Bronchial epithelial cell (primary cell): ENCODE data around the gene KRTAP4-3. TPM values are rescaled to one million over a fixed set of nuclear protein-coding genes. Genes with fewer than 3 reads are reported as not detected.

Source experiments
- DNase-seq: peaks from one replicate; pipeline ENCODE4 v3.0.0-alpha.2; 2010; ENCODE audit warnings: low read depth
- FAIRE-seq: peaks from 2 replicates; lab custom pipeline; 2011; peaks lifted over from hg19 to GRCh38; lab: Jason Lieb, UNC
- H3K27me3 ChIP-seq: 2 replicates; pipeline ENCODE4 v1.5.1; 2011; ENCODE audit warnings: low read length; ENCODE audit not compliant: control insufficient read depth, insufficient read depth
- H3K36me3 ChIP-seq: 2 replicates; pipeline ENCODE4 v1.5.1; 2011; ENCODE audit warnings: low read length; ENCODE audit not compliant: control insufficient read depth, insufficient read depth
- H3K4me3 ChIP-seq: 2 replicates; pipeline ENCODE4 v1.5.1; 2011; ENCODE audit warnings: mild to moderate bottlenecking, low read depth, low read length, control low read depth
- CTCF ChIP-seq: IDR thresholded peaks from 2 replicates; pipeline ENCODE4 v1.5.1; 2011; ENCODE audit warnings: mild to moderate bottlenecking, moderate library complexity, low read length, control low read depth, inconsistent platforms; ENCODE audit not compliant: insufficient read depth, severe bottlenecking
- total RNA-seq: library from RNA; depleted of rRNA; stranded (reverse); fragments of >200 nt; gene quantifications from 2 replicates; pipeline ENCODE4 v1.2.1, GENCODE V29; 2014

Gene KRTAP4-3
- not detected in 2 replicates for total RNA-seq

GRCh38 chr17:41168121-41168520, at the start of gene KRTAP4-3:
Gene KRTAP4-3 (minus strand): TSS chr17:41168221. CDS start chr17:41168172, 49 bp downstream.
- TF ChIP-seq CTCF: no peak
- FAIRE-seq: no peak
- DNase-seq: no peak
- Histone ChIP-seq H3K36me3 (no peaks in the 10 kb centered on the region), H3K27me3 (no peaks in the 10 kb centered on the region), H3K4me3 (no peak within 1 kb of the TSS)

GRCh38 chr17:41215681-41216080, 47.7 kb upstream of the KRTAP4-3 start:
- H3K36me3 ChIP-seq: no peaks in the 10 kb centered on the region
- DNase-seq (no peak), FAIRE-seq (no peak)
- no peak for TF ChIP-seq CTCF
- no peak overlapping the region for H3K4me3 ChIP-seq
- H3K27me3 ChIP-seq: peaks cover 3% of the 10 kb centered on the region

- Histone ChIP-seq H3K27me3 (peaks cover 3% of the 10 kb centered on the region), H3K4me3 (no peak overlapping the region), H3K36me3 (no peaks in the 10 kb centered on the region)
- DNase-seq (no peak), FAIRE-seq (no peak)
- TF ChIP-seq CTCF: no peak
Measured at GRCh38 chr17:41212524-41213169, 44.6 kb upstream of the KRTAP4-3 start.

- Histone ChIP-seq H3K36me3 (no peaks in the 10 kb centered on the region), H3K27me3 (peaks cover 3% of the 10 kb centered on the region), H3K4me3 (no peak overlapping the region)
- TF ChIP-seq CTCF: no peak
- DNase-seq (peak; percentile 87), FAIRE-seq (no peak)
Measured at GRCh38 chr17:41211845-41212466, 43.9 kb upstream of the KRTAP4-3 start.

- DNase-seq (no peak), FAIRE-seq (no peak)
- no peak overlapping the region for H3K4me3 ChIP-seq
- no peaks in the 10 kb centered on the region for H3K36me3 ChIP-seq
- TF ChIP-seq CTCF: no peak
- no peaks in the 10 kb centered on the region for H3K27me3 ChIP-seq
Measured at GRCh38 chr17:41199421-41200078, 31.5 kb upstream of the KRTAP4-3 start.
